GM18861 (cell line): Measurements from ENCODE around the gene GRIN2A.

ENCODE experiments used
- ATAC-seq: cut with Tn5 transposase; IDR thresholded peaks from one replicate; pipeline ENCODE4 v1.9.1; 2021; ENCODE audit not compliant: unreplicated experiment

GRIN2A gene

GRCh38 chr16:9791556-9791955, 390.7 kb downstream of the GRIN2A start:
- ATAC-seq: no peak

DNA sequence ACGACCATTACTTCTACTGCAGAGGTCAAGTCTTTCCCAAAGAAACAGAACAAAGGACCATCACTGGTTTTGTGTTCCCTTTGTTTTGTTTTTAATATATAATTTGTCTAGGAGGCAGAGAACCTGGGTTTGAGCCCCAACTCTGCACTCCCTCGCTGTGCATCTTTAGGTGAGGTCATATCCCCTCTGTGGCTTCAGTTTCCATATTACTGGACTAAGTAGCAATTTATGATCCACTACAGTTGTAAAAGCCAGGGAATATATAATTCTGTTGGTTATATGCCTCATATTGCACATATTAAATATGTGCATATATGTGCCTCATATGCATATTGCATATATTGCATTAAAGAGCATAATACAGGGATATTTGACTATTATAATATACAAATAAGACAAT, 392.0 kb downstream of the GRIN2A start:
- ATAC-seq: no peak

- ATAC-seq: no peak
Observed at GRCh38 chr16:9787717-9788116, 394.5 kb downstream of the GRIN2A start.

DNA sequence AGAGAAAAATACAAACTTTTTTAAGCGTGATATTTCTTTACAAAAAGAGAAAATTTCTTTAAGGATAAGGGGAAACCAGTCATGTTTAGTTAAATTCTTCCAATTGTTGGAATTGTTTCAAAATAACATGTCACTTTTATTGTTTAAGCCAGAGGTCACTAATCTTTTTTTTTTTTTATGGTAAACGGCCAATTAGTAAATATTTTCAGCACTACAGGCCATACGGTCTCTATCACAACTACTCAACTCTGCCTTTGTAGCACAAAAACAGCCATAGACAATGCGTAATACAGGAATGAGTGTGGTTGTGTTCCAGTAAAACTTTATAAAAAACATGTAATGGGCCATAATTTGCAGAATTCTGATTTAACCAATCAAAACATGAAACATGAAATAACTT, 401.4 kb downstream of the GRIN2A start:
- no peak for ATAC-seq

GRCh38 chr16:9778849-9779248, 403.4 kb downstream of the GRIN2A start:
- no peak for ATAC-seq

DNA sequence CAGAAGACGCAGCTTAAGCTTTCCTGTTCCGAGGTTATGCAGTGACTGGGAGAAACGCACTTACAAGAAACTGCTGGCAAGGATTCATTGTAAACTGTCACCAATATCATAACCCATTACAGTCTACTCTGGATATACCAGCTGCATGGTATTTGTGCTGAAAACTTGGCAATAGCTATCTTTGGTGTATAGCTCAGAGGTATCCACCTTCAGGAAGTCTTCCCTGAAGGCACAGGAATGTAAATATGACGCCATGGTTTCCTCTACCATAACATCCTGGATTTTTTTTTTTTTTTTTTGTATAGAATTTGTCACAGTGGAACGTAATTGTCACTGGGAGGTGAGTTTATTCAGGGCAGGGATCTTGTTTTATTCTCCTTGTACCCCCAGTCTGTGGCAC, 406.2 kb downstream of the GRIN2A start:
- no peak for ATAC-seq

DNA sequence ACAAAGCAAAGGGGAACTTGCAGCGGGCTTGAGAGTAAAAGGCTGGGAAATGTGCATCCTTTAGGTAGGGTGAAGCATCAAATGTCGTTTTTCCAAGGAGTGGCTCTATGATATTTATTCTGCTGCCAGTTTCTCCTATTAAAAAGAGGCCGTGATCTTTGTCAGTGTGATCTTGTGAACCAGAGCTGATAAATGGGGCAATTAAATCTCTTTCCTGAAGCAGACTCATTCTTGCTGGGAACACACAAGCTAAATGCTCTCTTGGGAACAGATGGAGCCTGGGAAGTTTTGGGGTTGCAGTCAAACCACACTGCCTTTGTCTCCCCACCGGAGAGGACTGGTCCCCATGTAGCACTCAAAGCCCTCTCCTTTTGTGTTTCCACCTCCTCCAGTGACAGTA, 408.9 kb downstream of the GRIN2A start:
- no peak for ATAC-seq

- ATAC-seq: no peak
Observed at GRCh38 chr16:9772526-9773225, 409.6 kb downstream of the GRIN2A start.

DNA sequence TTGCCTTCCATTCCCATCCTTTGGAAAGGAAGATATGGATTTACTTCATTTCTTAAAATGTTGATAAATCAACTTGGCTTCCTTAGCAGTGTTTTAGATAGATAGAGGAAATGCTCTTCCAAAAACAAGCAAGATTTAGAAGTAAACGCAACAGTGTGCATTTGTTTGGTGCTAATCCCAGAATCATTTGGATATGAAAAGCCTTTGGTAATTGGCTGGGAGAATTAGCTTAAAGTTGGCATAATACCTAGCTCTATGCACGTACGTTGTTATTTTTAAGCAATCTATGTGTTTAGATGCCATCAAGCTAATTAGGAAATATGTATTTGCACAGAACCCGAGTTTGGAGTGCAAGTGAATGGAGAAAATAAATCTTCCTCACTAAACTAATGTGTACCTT, 415.3 kb downstream of the GRIN2A start:
- no peak for ATAC-seq

DNA sequence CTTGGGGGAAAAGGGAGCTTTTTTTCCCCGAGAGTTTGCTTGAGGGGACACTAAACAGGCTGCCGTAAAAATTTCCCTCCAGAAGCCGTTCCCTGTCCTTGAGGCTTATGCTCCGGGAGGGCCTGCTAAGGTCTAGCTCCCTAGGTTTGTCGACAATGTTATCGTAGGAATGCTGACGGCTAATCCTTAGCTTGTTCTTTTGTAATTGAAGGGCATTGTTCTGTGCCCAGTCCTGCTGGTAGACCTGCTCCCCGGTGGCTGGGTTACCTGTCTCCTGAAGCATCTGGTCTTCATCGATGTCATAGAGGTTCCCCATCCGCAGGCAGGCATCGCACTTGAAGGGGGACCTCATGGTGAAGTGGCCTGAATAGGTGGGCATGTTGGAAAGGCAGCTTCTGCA, 418.7 kb downstream of the GRIN2A start:
- ATAC-seq: no peak

- no peak for ATAC-seq
Observed at GRCh38 chr16:9761870-9762269, 420.4 kb downstream of the GRIN2A start.

GRCh38 chr16:9757687-9758086, 424.5 kb downstream of the GRIN2A start:
- no peak for ATAC-seq

DNA sequence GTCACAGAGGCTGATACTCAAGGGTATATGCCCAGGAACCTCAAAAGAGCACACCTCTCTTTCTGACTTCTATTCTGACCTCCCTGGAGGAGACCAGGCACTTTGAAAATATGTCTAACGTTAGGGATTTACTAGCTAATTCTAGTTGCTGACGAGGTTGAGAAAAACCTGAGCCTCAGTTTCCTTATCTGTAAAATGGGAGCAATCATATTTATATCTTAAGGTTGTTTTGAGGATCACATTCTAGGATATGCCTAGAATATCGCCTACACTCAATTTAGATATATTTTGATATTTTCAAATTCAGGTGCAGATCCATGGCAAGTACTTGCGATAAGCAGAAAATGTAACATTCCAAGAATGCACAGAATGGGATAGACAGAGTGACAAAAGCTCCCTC, 425.8 kb downstream of the GRIN2A start:
- ATAC-seq: no peak

- no peak for ATAC-seq
Observed at GRCh38 chr16:9755081-9755480, 427.1 kb downstream of the GRIN2A start.

DNA sequence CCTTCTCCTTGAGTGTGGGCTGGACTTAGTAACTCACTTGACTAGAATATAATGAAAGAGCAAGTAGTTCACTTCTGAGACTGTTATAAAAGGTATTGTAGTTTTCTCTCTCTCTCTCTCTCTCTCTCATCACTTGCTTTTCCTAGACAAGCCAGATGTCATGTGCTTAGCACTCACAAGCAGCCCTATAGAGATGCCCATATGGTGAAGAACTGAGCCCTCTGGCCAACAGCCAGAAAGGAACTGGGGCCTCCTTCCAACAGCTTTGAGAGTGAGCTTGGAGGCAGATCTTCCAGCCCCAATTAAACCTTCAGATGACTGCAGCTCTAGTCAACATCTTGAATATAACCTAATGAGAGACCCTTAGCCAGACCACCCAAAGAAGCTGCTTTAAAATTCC, 440.5 kb downstream of the GRIN2A start:
- no peak for ATAC-seq

GRCh38 chr16:9739301-9739700, 442.9 kb downstream of the GRIN2A start:
- ATAC-seq: no peak

DNA sequence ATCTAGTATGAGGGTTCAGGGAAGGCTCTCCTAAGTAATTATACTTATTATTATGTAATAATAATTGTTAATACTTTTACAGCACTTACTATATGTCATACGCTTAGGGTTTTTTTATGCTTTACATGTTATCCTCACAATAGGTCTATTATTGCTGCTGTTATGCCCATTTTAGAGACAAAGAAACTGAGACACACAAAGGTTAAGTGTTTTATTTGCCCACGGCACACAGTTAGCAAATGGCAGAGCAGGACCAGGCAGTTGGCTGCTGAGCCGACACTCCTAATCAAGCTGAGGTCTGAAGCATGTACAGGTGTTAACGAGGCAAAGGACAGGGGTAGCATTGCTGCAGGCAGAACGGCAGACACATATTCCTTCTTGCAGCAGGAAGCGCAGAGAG, 443.5 kb downstream of the GRIN2A start:
- no peak for ATAC-seq

GRCh38 chr16:9736547-9736946, 445.7 kb downstream of the GRIN2A start:
- no peak for ATAC-seq

DNA sequence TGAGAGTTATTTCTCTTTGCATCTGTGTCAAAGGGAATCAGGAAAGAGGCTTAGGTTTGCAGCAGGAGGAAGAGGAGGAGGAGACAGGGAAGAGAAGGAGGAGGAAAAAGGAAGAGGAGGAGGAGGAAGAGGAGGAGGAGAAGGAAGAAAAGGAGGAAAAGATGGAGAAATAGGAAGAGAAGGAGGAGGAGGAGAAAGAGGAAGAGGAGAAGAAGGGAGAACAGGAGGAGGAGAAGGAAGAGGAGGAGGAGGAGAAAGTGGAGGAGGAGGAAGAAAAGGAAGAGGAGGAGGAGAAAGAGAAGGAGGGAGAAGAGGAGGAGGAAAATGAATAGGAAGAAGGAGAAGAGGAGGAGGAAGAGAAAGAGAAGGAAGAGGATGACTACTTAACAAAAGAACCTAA, 459.1 kb downstream of the GRIN2A start:
- ATAC-seq: no peak

DNA sequence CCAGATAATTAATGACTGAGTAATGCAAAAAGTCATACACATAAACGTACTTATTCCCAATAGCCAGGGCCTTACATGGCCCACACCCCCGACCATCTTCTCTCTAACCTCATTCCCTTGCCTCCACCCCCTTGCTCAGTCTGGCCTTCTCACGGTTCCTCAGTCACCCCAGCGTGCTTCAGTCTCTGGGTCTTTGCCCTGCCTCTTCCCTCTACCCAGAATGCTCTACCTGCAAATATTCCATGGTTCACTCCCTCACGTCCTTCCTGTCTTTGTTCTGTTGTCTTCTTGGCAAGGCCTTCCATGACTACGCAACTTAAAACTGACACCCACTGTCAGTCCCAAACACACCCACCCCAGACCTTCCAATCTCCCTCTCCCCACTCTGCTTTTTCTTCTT, 468.3 kb downstream of the GRIN2A start:
- no peak for ATAC-seq

- ATAC-seq: no peak
Observed at GRCh38 chr16:9713156-9713555, 469.1 kb downstream of the GRIN2A start.

GRCh38 chr16:9708972-9709620, 473.1 kb downstream of the GRIN2A start:
- no peak for ATAC-seq
